ENCODE data around the gene ZNF236.

Gene ZNF236

DNA sequence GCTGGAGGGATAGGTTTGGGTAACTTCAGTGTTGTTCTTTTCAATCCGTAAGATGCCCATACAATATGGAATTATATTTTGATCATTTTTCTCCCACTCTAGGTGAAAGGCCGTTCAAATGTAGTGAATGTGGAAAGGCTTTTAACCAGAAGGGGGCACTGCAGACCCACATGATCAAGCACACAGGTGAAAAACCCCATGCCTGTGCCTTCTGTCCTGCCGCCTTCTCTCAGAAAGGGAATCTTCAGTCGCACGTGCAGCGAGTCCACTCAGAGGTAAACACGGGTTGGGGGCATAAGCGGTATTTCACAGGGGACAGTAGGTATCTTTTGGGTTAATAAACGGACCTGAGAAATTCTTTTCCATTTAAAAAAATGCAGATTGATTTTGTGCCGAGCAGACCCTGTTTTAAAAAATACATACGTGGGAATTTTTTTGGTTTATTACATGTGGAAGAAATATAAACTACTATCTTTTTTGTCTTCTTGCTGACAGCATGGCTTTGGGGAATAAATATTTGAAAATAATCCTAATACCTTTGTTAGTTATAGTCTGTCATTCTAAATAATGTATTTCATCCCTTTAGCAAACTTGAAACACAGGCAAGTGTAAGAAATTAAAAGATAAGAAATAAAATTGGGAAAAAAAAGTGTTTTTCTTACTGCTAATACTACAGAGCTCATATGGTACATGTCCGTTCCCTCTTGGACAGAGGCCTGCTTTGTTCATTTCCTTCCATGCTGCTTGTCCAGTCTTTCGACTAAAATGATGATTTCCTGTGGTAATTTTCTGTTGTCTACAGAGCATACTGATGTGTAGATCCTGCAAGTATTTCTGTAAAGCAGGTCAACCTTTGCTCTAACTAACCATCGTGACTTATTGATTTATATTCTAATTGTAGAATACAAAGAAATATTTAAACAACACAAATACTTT, 53.3 kb downstream of the ZNF236 start:
- H3K4me3 ChIP-seq (ENCODE audit: low read depth in 1 of 2, low read length in 1 of 2): no peak overlapping the region
- H3K27me3 ChIP-seq: no peaks in the 10 kb centered on the region
- no peaks in the 10 kb centered on the region for H3K9me3 ChIP-seq
- TF ChIP-seq, protein P1, sequence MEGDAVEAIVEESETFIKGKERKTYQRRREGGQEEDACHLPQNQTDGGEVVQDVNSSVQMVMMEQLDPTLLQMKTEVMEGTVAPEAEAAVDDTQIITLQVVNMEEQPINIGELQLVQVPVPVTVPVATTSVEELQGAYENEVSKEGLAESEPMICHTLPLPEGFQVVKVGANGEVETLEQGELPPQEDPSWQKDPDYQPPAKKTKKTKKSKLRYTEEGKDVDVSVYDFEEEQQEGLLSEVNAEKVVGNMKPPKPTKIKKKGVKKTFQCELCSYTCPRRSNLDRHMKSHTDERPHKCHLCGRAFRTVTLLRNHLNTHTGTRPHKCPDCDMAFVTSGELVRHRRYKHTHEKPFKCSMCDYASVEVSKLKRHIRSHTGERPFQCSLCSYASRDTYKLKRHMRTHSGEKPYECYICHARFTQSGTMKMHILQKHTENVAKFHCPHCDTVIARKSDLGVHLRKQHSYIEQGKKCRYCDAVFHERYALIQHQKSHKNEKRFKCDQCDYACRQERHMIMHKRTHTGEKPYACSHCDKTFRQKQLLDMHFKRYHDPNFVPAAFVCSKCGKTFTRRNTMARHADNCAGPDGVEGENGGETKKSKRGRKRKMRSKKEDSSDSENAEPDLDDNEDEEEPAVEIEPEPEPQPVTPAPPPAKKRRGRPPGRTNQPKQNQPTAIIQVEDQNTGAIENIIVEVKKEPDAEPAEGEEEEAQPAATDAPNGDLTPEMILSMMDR (IDR thresholded peaks at IDR 0.05): no peak
- no peaks in the 10 kb centered on the region for H3K4me1 ChIP-seq (ENCODE audit: control insufficient read depth in 1 of 2, insufficient read depth in 1 of 2, low read depth in 1 of 2, low read length in 1 of 2)
- H3K27ac ChIP-seq: no peak overlapping the region
- H3K36me3 ChIP-seq: peaks cover 57% of the 10 kb centered on the region

DNA sequence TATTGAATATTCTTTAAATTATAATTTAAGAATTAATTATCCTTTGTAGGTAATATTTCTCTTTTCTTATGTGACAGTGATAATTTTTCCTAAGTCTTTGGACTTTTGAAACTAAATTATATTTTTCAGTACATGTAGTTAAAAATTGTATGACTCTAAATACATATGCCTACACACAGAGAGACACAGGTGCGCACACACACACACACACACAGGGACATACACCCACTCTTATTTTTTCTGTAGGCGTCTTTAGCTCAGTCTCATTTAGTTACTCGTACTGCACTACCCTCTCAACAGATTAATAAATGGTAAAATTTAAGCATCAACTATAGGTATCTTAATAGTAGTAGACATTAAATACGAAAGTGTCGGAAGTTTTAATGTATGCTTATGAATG, 56.1 kb downstream of the ZNF236 start:
- H3K36me3 ChIP-seq: peaks cover 65% of the 10 kb centered on the region
- H3K4me1 ChIP-seq (ENCODE audit: control insufficient read depth in 1 of 2, insufficient read depth in 1 of 2, low read depth in 1 of 2, low read length in 1 of 2): no peaks in the 10 kb centered on the region
- no peak overlapping the region for H3K27ac ChIP-seq
- H3K9me3 ChIP-seq: no peaks in the 10 kb centered on the region
- no peak overlapping the region for H3K4me3 ChIP-seq (ENCODE audit: low read depth in 1 of 2, low read length in 1 of 2)
- TF ChIP-seq, protein P1 (IDR thresholded peaks at IDR 0.05): no peak
- H3K27me3 ChIP-seq: no peaks in the 10 kb centered on the region

DNA sequence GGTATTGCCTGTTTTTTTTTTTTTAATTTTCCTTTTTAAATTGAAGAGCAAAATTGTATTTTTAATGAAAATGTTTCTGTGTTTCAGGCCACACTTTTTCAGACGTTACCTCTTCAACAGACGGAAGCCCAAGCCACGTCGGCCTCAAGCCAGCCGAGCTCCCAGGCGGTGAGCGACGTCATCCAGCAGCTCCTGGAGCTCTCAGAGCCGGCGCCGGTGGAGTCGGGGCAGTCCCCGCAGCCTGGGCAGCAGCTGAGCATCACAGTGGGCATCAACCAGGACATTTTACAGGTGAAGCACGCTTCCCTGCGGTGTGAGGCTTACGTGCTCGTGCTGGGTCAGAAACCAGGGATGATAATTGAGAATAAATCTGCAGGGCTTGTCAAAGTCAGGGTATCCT, 57.7 kb downstream of the ZNF236 start:
- no peaks in the 10 kb centered on the region for H3K27me3 ChIP-seq
- H3K27ac ChIP-seq: no peak overlapping the region
- H3K4me3 ChIP-seq (ENCODE audit: low read depth in 1 of 2, low read length in 1 of 2): no peak overlapping the region
- TF ChIP-seq, protein P1 (IDR thresholded peaks at IDR 0.05): no peak
- peaks cover 73% of the 10 kb centered on the region for H3K36me3 ChIP-seq
- H3K4me1 ChIP-seq (ENCODE audit: control insufficient read depth in 1 of 2, insufficient read depth in 1 of 2, low read depth in 1 of 2, low read length in 1 of 2): no peaks in the 10 kb centered on the region
- H3K9me3 ChIP-seq: no peaks in the 10 kb centered on the region

DNA sequence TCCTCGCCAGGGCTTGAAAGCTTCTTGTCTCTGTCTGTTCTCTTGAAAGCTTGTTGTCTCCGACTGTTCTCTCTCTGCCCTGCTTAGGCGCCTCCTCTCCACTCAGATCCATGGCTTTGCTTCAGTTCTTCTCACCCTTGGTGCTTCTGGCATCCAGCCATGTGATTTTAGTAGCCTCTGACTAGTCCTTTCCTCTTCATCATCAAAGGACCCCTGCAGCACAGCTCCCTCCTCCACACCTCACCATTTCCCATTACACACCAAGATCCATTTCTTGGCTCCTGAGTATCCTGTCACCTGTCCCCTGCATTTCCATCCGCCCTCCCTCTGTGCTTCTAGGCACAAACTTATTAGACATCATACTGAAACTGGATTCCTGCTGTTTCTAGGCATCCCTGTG, 59.4 kb downstream of the ZNF236 start:
- Histone ChIP-seq H3K4me1 (ENCODE audit: control insufficient read depth in 1 of 2, insufficient read depth in 1 of 2, low read depth in 1 of 2, low read length in 1 of 2) (no peaks in the 10 kb centered on the region), H3K9me3 (no peaks in the 10 kb centered on the region), H3K4me3 (ENCODE audit: low read depth in 1 of 2, low read length in 1 of 2) (no peak overlapping the region), H3K27ac (no peak overlapping the region), H3K36me3 (peaks cover 75% of the 10 kb centered on the region), H3K27me3 (no peaks in the 10 kb centered on the region)
- TF ChIP-seq, protein P1 (IDR thresholded peaks at IDR 0.05): no peak

DNA sequence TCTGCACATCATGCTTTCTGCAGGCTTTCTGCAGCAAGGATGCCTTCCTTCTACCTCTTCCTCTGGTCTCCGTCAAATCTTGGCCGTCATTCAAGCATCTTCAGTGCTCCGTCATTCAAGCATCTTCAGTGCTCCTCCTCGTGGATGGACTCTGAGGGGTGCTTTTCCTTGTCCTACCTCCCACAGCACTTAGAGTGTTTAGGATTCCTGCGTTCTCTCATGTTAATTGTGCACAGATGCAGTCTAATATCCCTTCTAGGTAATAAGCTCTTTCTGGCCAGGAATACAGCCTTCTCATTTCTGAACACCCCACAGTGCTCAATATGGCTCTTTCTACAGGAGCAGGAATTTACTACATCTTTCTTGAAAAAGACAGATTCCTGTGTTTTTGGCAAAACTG, 59.8 kb downstream of the ZNF236 start:
- Histone ChIP-seq H3K27ac (no peak overlapping the region), H3K4me3 (ENCODE audit: low read depth in 1 of 2, low read length in 1 of 2) (no peak overlapping the region), H3K4me1 (ENCODE audit: control insufficient read depth in 1 of 2, insufficient read depth in 1 of 2, low read depth in 1 of 2, low read length in 1 of 2) (no peaks in the 10 kb centered on the region), H3K36me3 (peaks cover 75% of the 10 kb centered on the region), H3K9me3 (no peaks in the 10 kb centered on the region), H3K27me3 (no peaks in the 10 kb centered on the region)
- TF ChIP-seq, protein P1 (IDR thresholded peaks at IDR 0.05): no peak

Data from neutrophil (primary cell).